Uterus (tissue), 4 donors: ENCODE measurements around the gene CREG1. TPM values are rescaled to one million over a fixed set of nuclear protein-coding genes. Genes with fewer than 3 reads are reported as not detected.
"Not testable (repeated sequence)": the region's sequence is repeated elsewhere in the genome, so short reads cannot be mapped to it uniquely, and the experiment has no call there.

Experiments used
- DNase-seq, 2 donors: peaks; one replicate each; pipeline ENCODE4 v3.0.0-alpha.2; 2019 to 2020
- H3K27ac ChIP-seq, 2 donors: fragments of 200-600 bp; sonication (generic); 1 replicate in 1 of 2; 2 replicates in 1 of 2; pipeline ENCODE4 v1.5.1; 2016 to 2018
- H3K27me3 ChIP-seq, 2 donors: fragments of 200-600 bp; sonication (generic); one replicate each; pipeline ENCODE4 v1.5.1; 2018 to 2019; ENCODE audit warnings: control low read depth in 1 of 2
- H3K36me3 ChIP-seq, 2 donors: fragments of 200-600 bp; sonication (generic); one replicate each; pipeline ENCODE4 v1.5.1; 2019; ENCODE audit warnings: control low read depth in 1 of 2
- H3K4me1 ChIP-seq, 2 donors: fragments of 200-600 bp; sonication (generic); one replicate each; pipeline ENCODE4 v1.5.1; 2018 to 2019; ENCODE audit warnings: control low read depth in 1 of 2
- H3K4me3 ChIP-seq, 2 donors: fragments of 200-600 bp; sonication (generic); 1 replicate in 1 of 2; 2 replicates in 1 of 2; pipeline ENCODE4 v1.5.1; 2018 to 2019; ENCODE audit warnings: mild to moderate bottlenecking in 1 of 2
- H3K9me3 ChIP-seq, 2 donors: fragments of 200-600 bp; sonication (generic); one replicate each; pipeline ENCODE4 v1.5.1; 2019; ENCODE audit warnings: control low read depth in 1 of 2
- POLR2A ChIP-seq, 2 donors: fragments of 450-650 bp; IDR thresholded peaks; one replicate each; pipeline ENCODE4 v1.6.1; 2016; ENCODE audit warnings: antibody characterized with exemption in 2 of 2, mild to moderate bottlenecking in 1 of 2, moderate library complexity in 1 of 2
- intact Hi-C: fragments of 100-400 bp; cut with DNase I; formaldehyde crosslinking; loops from one replicate; pipeline ENCODE4 v1.15.1; 2023; ENCODE audit warnings: low total_unique reads
- total RNA-seq, 4 donors: library from RNA; depleted of rRNA in 3 of 4; stranded (reverse); fragments of >200 nt in 3 of 4; gene quantifications; one replicate each; pipeline versions ENCODE4 v1.1.0 to v1.2.4, GENCODE V29; 2014 to 2023
- TF ChIP-seq, protein P1 (sequence below), 4 experiments: fragments of 200-600 bp in 2 of 4; fragments of 450-650 bp in 2 of 4; sonication (generic) in 2 of 4; IDR thresholded peaks; one replicate each; pipeline ENCODE4 v1.5.1; 2016 to 2019; ENCODE audit warnings: antibody characterized with exemption in 4 of 4, mild to moderate bottlenecking in 2 of 4, moderate library complexity in 1 of 4
- donor health status: DM: yes; HTN: yes; CAD: no.

Gene CREG1
- total RNA-seq, 4 donors from 2014 or later: 72.7 to 161 (median 91.0) TPM

DNA sequence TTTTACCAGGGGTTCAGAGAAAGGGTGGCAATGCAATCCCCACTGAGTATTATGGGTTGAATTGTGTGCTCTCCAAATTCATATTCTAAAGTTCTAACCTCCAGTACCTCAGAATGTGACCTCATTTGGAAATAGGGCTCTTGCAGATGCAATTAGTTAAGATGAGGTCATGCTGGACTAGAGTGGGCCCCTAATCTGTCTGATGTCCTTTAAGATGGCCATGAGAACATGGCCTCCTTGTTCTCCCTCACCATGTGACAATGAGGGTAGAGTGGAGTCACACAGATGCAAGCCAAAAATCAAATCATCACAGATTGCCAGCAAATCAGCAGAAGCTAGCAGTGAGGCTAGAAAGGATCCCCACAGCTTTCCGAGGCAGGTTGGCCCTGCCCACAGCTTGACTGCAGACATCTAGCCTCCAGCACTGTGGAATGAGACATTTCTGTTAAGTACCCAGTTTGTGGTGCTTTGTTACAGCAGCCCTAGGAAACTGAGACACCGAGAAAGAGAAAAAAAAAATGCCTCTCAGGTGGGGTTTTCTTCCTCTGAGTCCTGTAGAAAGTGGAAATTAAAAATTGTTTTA is 25.5 kb upstream of the CREG1 start:
- no peak overlapping the region for H3K4me3 ChIP-seq
- intact Hi-C loops: no loop called here
- DNase-seq: no peak
- no peaks in the 10 kb centered on the region for H3K36me3 ChIP-seq
- no peak for TF ChIP-seq POLR2A (IDR thresholded peaks at IDR 0.05)
- TF ChIP-seq, protein P1, sequence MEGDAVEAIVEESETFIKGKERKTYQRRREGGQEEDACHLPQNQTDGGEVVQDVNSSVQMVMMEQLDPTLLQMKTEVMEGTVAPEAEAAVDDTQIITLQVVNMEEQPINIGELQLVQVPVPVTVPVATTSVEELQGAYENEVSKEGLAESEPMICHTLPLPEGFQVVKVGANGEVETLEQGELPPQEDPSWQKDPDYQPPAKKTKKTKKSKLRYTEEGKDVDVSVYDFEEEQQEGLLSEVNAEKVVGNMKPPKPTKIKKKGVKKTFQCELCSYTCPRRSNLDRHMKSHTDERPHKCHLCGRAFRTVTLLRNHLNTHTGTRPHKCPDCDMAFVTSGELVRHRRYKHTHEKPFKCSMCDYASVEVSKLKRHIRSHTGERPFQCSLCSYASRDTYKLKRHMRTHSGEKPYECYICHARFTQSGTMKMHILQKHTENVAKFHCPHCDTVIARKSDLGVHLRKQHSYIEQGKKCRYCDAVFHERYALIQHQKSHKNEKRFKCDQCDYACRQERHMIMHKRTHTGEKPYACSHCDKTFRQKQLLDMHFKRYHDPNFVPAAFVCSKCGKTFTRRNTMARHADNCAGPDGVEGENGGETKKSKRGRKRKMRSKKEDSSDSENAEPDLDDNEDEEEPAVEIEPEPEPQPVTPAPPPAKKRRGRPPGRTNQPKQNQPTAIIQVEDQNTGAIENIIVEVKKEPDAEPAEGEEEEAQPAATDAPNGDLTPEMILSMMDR (IDR thresholded peaks at IDR 0.05): no peak
- no peak overlapping the region for H3K27ac ChIP-seq
- no peaks in the 10 kb centered on the region for H3K27me3 ChIP-seq
- no peaks in the 10 kb centered on the region for H3K4me1 ChIP-seq
- no peaks in the 10 kb centered on the region for H3K9me3 ChIP-seq

DNA sequence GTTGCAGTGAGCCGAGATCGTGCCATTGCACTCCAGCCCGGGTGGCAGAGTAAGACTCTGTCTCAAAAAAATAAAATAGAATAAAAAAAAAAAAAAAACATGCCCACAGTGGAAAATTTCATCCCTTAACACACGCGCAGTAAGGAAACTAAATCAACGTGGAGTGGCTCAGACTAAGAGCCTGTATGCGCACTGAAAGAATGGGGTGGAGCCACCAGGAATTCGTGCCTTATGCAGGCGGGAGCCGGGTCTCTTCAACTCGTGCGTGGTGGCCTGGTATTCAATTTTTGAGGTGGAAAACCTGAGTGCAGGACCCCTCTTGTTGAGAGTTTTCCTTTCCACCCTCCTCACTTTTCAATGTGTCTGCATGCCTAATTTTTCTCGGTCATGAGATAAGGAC is 22.1 kb upstream of the CREG1 start:
- TF ChIP-seq POLR2A (IDR thresholded peaks at IDR 0.05): no peak
- TF ChIP-seq, protein P1 (IDR thresholded peaks at IDR 0.05): no peak
- intact Hi-C loops: no loop called here

DNA sequence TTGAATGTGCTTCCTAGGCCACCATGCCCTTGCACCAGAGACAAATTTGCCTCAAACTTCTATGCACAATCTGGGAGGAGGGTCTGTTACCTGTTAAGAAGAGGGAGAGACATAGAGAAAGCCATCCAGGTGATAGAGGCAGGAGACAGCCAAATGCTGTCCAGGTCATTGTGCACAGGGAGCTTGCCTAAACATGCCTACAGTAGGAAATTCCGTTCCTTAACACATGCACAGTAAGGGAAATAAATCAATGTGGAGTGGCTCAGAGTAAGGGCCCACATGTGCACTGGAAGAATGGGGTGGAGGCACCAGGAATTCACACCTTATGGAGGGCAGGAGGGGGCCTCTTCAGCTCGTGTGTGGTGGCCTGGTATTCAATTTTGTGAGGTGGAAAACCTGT is 19.5 kb upstream of the CREG1 start:
- no peak for DNase-seq
- TF ChIP-seq, protein P1 (IDR thresholded peaks at IDR 0.05): no peak
- TF ChIP-seq POLR2A (IDR thresholded peaks at IDR 0.05): no peak
- intact Hi-C loops: no loop called here

More for the DNA sequence above, 22.1 kb upstream of the CREG1 start:
- H3K27ac ChIP-seq: no peak overlapping the region
- H3K27me3 ChIP-seq: no peaks in the 10 kb centered on the region
- no peaks in the 10 kb centered on the region for H3K4me1 ChIP-seq
- H3K4me3 ChIP-seq: no peak overlapping the region
- H3K36me3 ChIP-seq: no peaks in the 10 kb centered on the region
- DNase-seq: no peak
- H3K9me3 ChIP-seq: no peaks in the 10 kb centered on the region

DNA sequence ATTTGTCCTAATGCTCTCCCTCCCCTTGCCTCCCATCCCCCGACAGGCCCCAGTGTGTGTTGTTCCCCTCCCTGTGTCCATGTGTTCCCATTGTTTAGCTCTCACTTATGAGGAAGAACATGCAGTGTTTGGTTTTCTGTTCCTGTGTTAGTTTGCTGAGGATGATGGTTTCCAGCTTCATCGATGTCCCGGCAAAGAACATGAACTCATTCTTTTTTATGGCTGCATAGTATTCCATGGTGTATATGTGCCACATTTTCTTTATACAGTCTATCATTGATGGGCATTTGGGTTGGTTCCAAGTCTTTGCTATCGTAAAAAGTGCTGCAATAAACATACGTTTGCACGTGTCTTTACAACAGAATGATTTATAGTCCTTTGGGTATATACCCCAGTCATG is 17.1 kb upstream of the CREG1 start:
- intact Hi-C loops, H3K9me3 ChIP-seq, H3K27me3 ChIP-seq, DNase-seq, H3K36me3 ChIP-seq, H3K27ac ChIP-seq, H3K4me1 ChIP-seq, H3K4me3 ChIP-seq: not testable (repeated sequence)

More for the DNA sequence above, 19.5 kb upstream of the CREG1 start:
- Histone ChIP-seq H3K27ac (no peak overlapping the region), H3K4me3 (no peak overlapping the region), H3K27me3 (no peaks in the 10 kb centered on the region), H3K4me1 (no peaks in the 10 kb centered on the region), H3K36me3 (no peaks in the 10 kb centered on the region), H3K9me3 (no peaks in the 10 kb centered on the region)

DNA sequence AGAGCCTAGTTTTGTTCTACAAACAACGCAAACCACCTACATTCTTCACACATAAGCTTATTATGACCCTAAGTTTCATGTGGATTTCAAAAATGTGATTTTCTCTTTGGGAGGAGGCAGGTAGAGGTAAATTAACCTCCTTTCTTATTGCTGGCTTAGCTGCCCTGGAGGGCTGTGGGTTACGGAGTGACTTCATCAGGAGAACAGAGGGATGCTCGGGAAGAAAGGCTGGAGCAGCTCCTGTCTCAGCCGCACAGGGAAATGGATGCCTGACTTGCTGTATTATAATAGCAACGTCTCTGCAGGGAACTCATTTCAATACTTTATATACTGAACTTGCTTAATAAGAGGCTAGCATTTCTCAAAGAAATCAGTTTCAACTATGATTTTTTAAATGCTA is 14.1 kb upstream of the CREG1 start:
- no peak for DNase-seq
- intact Hi-C loops: loop anchor here (10.0 kb wide), 1 partner anchor 117 kb away; no protein-coding TSS in a partner anchor
- H3K27me3 ChIP-seq: no peaks in the 10 kb centered on the region

More for the DNA sequence above, 14.1 kb upstream of the CREG1 start:
- Histone ChIP-seq H3K9me3 (no peaks in the 10 kb centered on the region), H3K4me3 (no peak overlapping the region), H3K27ac (no peak overlapping the region), H3K36me3 (no peaks in the 10 kb centered on the region), H3K4me1 (no peaks in the 10 kb centered on the region)
- TF ChIP-seq, protein P1 (IDR thresholded peaks at IDR 0.05): no peak
- no peak for TF ChIP-seq POLR2A (IDR thresholded peaks at IDR 0.05)
